Ishikawa (cell line): ENCODE data around the gene KCNMB2.

ENCODE experiments used
- CEBPB ChIP-seq: IDR thresholded peaks from 2 replicates; pipeline ENCODE4 v1.6.1; 2012
- CREB1 ChIP-seq: IDR thresholded peaks from 2 replicates; pipeline ENCODE4 v1.6.1; 2012; ENCODE audit warnings: low read depth
- EGR1 ChIP-seq: IDR thresholded peaks from 2 replicates; pipeline ENCODE4 v1.6.1; 2012
- EP300 ChIP-seq: IDR thresholded peaks from 2 replicates; pipeline ENCODE4 v1.6.1; 2012; ENCODE audit warnings: borderline replicate concordance
- FOXM1 ChIP-seq: IDR thresholded peaks from 2 replicates; pipeline ENCODE4 v1.6.1; 2012; ENCODE audit warnings: low read depth, borderline replicate concordance
- MAX ChIP-seq: IDR thresholded peaks from 2 replicates; pipeline ENCODE4 v1.6.1; 2012
- NFIC ChIP-seq: IDR thresholded peaks from 2 replicates; pipeline ENCODE4 v1.6.1; 2012
- RAD21 ChIP-seq: IDR thresholded peaks from 2 replicates; pipeline ENCODE4 v1.6.1; 2012; ENCODE audit warnings: low read depth
- REST ChIP-seq: IDR thresholded peaks from 2 replicates; pipeline ENCODE4 v1.6.1; 2012; ENCODE audit warnings: low read depth, mild to moderate bottlenecking
- TAF1 ChIP-seq: IDR thresholded peaks from 2 replicates; pipeline ENCODE4 v1.6.1; 2012; ENCODE audit warnings: low read depth, mild to moderate bottlenecking
- TCF12 ChIP-seq: IDR thresholded peaks from 2 replicates; pipeline ENCODE4 v1.6.1; 2012; ENCODE audit warnings: low read depth
- TEAD4 ChIP-seq: IDR thresholded peaks from 2 replicates; pipeline ENCODE4 v1.6.1; 2012
- USF1 ChIP-seq: IDR thresholded peaks from 2 replicates; pipeline ENCODE4 v1.6.1; 2012
- YY1 ChIP-seq: IDR thresholded peaks from 2 replicates; pipeline ENCODE4 v1.6.1; 2012; ENCODE audit warnings: low read depth
- ZBTB7A ChIP-seq: IDR thresholded peaks from 2 replicates; pipeline ENCODE4 v1.6.1; 2012; ENCODE audit warnings: low read depth

The KCNMB2 gene

GRCh38 chr3:178743297-178743696 is 207.1 kb downstream of the KCNMB2 start:
- TF ChIP-seq TAF1: no peak
- TF ChIP-seq YY1: no peak
- no peak for TF ChIP-seq TEAD4
- TF ChIP-seq CEBPB: no peak
- TF ChIP-seq NFIC: no peak

GRCh38 chr3:178745861-178746655 is 209.8 kb downstream of the KCNMB2 start:
- TF ChIP-seq RAD21: 0 out of 2 replicates have a peak, but pooled peaks have one; percentile 11

GRCh38 chr3:178748874-178749273 is 212.6 kb downstream of the KCNMB2 start:
- TF ChIP-seq EP300 (no peak), ZBTB7A (no peak), CREB1 (no peak)

- no peak for TF ChIP-seq TCF12
Observed at GRCh38 chr3:178749471-178749870, 213.2 kb downstream of the KCNMB2 start.

GRCh38 chr3:178750639-178751300 is 214.5 kb downstream of the KCNMB2 start:
- TF ChIP-seq TCF12 (no peak), USF1 (no peak), FOXM1 (no peak), CEBPB (no peak), TEAD4 (no peak), EGR1 (no peak), EP300 (no peak), YY1 (no peak), TAF1 (no peak), CREB1 (no peak), ZBTB7A (no peak), REST (no peak), MAX (no peak), NFIC (no peak), RAD21 (no peak)

- TF ChIP-seq CREB1 (no peak), CEBPB (no peak), YY1 (no peak), FOXM1 (no peak), TEAD4 (no peak), EGR1 (no peak), TCF12 (no peak), NFIC (no peak), RAD21 (no peak), REST (no peak), MAX (no peak), USF1 (no peak), ZBTB7A (no peak), TAF1 (no peak)
Observed at GRCh38 chr3:178752843-178753242, 216.6 kb downstream of the KCNMB2 start.
